ENCODE measurements around the gene DNAI2.

DNA sequence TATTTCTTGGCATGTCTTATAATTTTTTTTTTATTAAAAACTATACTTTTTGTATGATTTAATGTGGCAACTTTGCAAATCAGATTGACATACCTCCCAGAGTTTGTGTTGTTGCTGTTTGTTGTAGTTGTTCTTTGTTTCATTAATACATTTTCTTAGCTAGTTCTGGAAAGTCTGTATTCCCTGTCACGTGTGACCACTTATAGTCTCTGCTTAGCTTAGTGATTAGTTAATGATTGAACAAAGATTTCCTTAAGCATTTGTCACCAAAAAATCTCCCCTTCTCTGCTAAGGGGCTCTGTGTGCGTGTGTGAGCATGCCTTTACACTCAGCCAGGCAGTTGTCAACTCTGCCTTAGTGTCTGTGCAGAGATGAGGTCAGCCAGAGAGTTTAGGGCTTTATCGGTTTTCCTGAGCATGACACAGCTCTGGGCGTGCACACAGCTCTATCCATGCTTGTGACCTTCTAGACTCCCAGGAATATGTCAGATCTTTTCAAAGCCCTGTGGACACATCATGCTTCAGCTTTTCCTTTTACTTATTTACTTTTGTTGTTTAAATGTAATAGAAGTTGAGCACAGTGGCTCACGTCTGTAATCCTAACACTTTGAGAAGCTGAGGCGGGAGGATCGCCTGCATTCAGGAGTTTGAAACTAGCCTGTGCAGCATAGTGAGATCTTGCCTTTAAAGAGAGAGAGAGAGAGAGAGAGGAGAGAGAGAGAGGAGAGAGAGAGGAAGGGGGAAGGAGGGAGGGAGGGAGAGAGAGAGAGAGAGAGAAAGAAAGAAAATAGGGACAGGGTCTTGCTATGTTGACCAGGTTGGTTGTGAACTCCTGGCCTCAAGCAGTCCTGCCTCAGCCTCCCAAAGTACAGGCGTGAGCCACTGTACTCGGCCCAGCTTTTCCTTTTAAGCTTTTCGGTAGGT is 21.9 kb downstream of the DNAI2 start:
- TF ChIP-seq, protein P1, sequence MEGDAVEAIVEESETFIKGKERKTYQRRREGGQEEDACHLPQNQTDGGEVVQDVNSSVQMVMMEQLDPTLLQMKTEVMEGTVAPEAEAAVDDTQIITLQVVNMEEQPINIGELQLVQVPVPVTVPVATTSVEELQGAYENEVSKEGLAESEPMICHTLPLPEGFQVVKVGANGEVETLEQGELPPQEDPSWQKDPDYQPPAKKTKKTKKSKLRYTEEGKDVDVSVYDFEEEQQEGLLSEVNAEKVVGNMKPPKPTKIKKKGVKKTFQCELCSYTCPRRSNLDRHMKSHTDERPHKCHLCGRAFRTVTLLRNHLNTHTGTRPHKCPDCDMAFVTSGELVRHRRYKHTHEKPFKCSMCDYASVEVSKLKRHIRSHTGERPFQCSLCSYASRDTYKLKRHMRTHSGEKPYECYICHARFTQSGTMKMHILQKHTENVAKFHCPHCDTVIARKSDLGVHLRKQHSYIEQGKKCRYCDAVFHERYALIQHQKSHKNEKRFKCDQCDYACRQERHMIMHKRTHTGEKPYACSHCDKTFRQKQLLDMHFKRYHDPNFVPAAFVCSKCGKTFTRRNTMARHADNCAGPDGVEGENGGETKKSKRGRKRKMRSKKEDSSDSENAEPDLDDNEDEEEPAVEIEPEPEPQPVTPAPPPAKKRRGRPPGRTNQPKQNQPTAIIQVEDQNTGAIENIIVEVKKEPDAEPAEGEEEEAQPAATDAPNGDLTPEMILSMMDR (IDR thresholded peaks at IDR 0.05) = no peak
- TF ChIP-seq POLR2AphosphoS5 (IDR thresholded peaks at IDR 0.05) (no peak), POLR2A (IDR thresholded peaks at IDR 0.05) (no peak)

Data from stomach (tissue), 4 donors.